ENCODE data around the gene NCOA6. TPM values are rescaled to one million over a fixed set of nuclear protein-coding genes. Genes with fewer than 3 reads are reported as not detected.
A peak's percentile ranks its signal among the peaks of the same experiment; 100 is the strongest.

Gene NCOA6
- total and polyA plus RNA-seq, 2 donors (not counting 1 experiment from before 2014, with no cell fraction given), result 16.0 to 31.9 TPM

GRCh38 chr20:34711813-34712430, 113.5 kb downstream of the NCOA6 start:
- Histone ChIP-seq H3K4me3 (ENCODE audit: control extremely low read depth in 1 of 5, extremely low read depth in 1 of 5, insufficient read depth in 1 of 5, low read depth in 2 of 5, low read length in 4 of 5) (no peak overlapping the region), H4K20me1 (ENCODE audit: control insufficient read depth, insufficient read depth, low read length, poor library complexity, severe bottlenecking) (peaks cover 7% of the 10 kb centered on the region), H3K4me2 (replicated peaks; ENCODE audit: low read depth, low read length, poor library complexity, severe bottlenecking) (no peak overlapping the region), H3K27ac (ENCODE audit: low read length in 2 of 2) (no peak overlapping the region), H3K9ac (ENCODE audit: low read length) (no peak overlapping the region), H3K4me1 (ENCODE audit: control insufficient read depth in 2 of 2, insufficient read depth in 2 of 2, low read length in 2 of 2) (peaks cover 10 to 14% of the 10 kb centered on the region in 2 donors), H3K9me3 (ENCODE audit: control extremely low read depth in 1 of 3, control insufficient read depth in 2 of 3, insufficient read depth in 1 of 3, low read length in 2 of 3) (no peaks in the 10 kb centered on the region), H2AFZ (ENCODE audit: insufficient read depth, low read depth, low read length, poor library complexity, severe bottlenecking) (no peak overlapping the region), H3K36me3 (replicated peaks in 1 of 2; ENCODE audit: control extremely low read depth in 1 of 2, control insufficient read depth in 1 of 2, extremely low read depth in 1 of 2, insufficient read depth in 2 of 2, low read length in 1 of 2) (peaks cover 0 to 9% of the 10 kb centered on the region in 2 experiments), H3K79me2 (ENCODE audit: control insufficient read depth, insufficient read depth, low read length) (no peaks in the 10 kb centered on the region), H3K27me3 (replicated peaks in 1 of 4; ENCODE audit: control extremely low read depth in 1 of 4, control insufficient read depth in 3 of 4, insufficient read depth in 4 of 4, low read length in 3 of 4) (no peaks in the 10 kb centered on the region)
- H3K4me1 Mint-ChIP-seq, result peaks cover 17% of the 10 kb centered on the region
- POLR2A ChIA-PET, result no interaction called here
- CTCF ChIA-PET, result interaction anchor here (0.5 to 1.1 kb wide), 2 partner anchors 8 to 343 kb away, joined by 3 to 5 read pairs; no protein-coding TSS in a partner anchor
- DNase-seq (peak; percentile 22), ATAC-seq (ENCODE audit: low read depth) (no peak)
- 94% methylated on average over 2 of the region's 3 CpGs for WGBS (ENCODE audit: insufficient coverage)
- H3K9me3 Mint-ChIP-seq (ENCODE audit: insufficient read depth), result no peaks in the 10 kb centered on the region
- no peak for TF ChIP-seq EZH2 (IDR thresholded peaks at IDR 0.05; ENCODE audit: borderline replicate concordance, insufficient read depth, low read depth, low read length, poor library complexity, severe bottlenecking)
- TF ChIP-seq, protein P1, sequence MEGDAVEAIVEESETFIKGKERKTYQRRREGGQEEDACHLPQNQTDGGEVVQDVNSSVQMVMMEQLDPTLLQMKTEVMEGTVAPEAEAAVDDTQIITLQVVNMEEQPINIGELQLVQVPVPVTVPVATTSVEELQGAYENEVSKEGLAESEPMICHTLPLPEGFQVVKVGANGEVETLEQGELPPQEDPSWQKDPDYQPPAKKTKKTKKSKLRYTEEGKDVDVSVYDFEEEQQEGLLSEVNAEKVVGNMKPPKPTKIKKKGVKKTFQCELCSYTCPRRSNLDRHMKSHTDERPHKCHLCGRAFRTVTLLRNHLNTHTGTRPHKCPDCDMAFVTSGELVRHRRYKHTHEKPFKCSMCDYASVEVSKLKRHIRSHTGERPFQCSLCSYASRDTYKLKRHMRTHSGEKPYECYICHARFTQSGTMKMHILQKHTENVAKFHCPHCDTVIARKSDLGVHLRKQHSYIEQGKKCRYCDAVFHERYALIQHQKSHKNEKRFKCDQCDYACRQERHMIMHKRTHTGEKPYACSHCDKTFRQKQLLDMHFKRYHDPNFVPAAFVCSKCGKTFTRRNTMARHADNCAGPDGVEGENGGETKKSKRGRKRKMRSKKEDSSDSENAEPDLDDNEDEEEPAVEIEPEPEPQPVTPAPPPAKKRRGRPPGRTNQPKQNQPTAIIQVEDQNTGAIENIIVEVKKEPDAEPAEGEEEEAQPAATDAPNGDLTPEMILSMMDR (IDR thresholded peaks at IDR 0.05), result no peak
- intact Hi-C loops (cut with micrococcal nuclease), result no loop called here
- H3K4me3 Mint-ChIP-seq, result no peak overlapping the region
- H3K27me3 Mint-ChIP-seq, result no peaks in the 10 kb centered on the region
- H3K27ac Mint-ChIP-seq, result no peak overlapping the region

GRCh38 chr20:34710861-34711574, 114.4 kb downstream of the NCOA6 start:
- no peaks in the 10 kb centered on the region for H3K9me3 Mint-ChIP-seq (ENCODE audit: insufficient read depth)
- H3K27ac Mint-ChIP-seq, result peak overlapping the region; percentile 10
- Histone ChIP-seq H3K4me3 (ENCODE audit: control extremely low read depth in 1 of 5, extremely low read depth in 1 of 5, insufficient read depth in 1 of 5, low read depth in 2 of 5, low read length in 4 of 5) (no peak overlapping the region), H3K4me2 (replicated peaks; ENCODE audit: low read depth, low read length, poor library complexity, severe bottlenecking) (no peak overlapping the region), H3K27me3 (replicated peaks in 1 of 4; ENCODE audit: control extremely low read depth in 1 of 4, control insufficient read depth in 3 of 4, insufficient read depth in 4 of 4, low read length in 3 of 4) (no peaks in the 10 kb centered on the region), H3K9ac (ENCODE audit: low read length) (no peak overlapping the region), H3K9me3 (ENCODE audit: control extremely low read depth in 1 of 3, control insufficient read depth in 2 of 3, insufficient read depth in 1 of 3, low read length in 2 of 3) (no peaks in the 10 kb centered on the region), H3K79me2 (ENCODE audit: control insufficient read depth, insufficient read depth, low read length) (no peaks in the 10 kb centered on the region), H3K4me1 (ENCODE audit: control insufficient read depth in 2 of 2, insufficient read depth in 2 of 2, low read length in 2 of 2) (peaks cover 10 to 14% of the 10 kb centered on the region in 2 donors), H3K27ac (ENCODE audit: low read length in 2 of 2) (no peak overlapping the region), H4K20me1 (ENCODE audit: control insufficient read depth, insufficient read depth, low read length, poor library complexity, severe bottlenecking) (peaks cover 7% of the 10 kb centered on the region), H2AFZ (ENCODE audit: insufficient read depth, low read depth, low read length, poor library complexity, severe bottlenecking) (no peak overlapping the region), H3K36me3 (replicated peaks in 1 of 2; ENCODE audit: control extremely low read depth in 1 of 2, control insufficient read depth in 1 of 2, extremely low read depth in 1 of 2, insufficient read depth in 2 of 2, low read length in 1 of 2) (peaks cover 0 to 9% of the 10 kb centered on the region in 2 experiments)
- TF ChIP-seq, protein P1 (IDR thresholded peaks at IDR 0.05), result no peak
- no peak for TF ChIP-seq EZH2 (IDR thresholded peaks at IDR 0.05; ENCODE audit: borderline replicate concordance, insufficient read depth, low read depth, low read length, poor library complexity, severe bottlenecking)
- ATAC-seq (ENCODE audit: low read depth) (no peak), DNase-seq (peak; percentile 39)
- peak overlapping the region; percentile 82 for H3K4me3 Mint-ChIP-seq
- peaks cover 17% of the 10 kb centered on the region for H3K4me1 Mint-ChIP-seq
- intact Hi-C loops (cut with micrococcal nuclease), result no loop called here
- 94% methylated on average over 8 of the region's 9 CpGs for WGBS (ENCODE audit: insufficient coverage)
- no peaks in the 10 kb centered on the region for H3K27me3 Mint-ChIP-seq
- ChIA-PET CTCF (interaction anchor here (1.1 to 3.3 kb wide), 5 partner anchors 8 to 408 kb away, joined by 3 to 21 read pairs (median 5); partner anchors contain the start of genes AHCY and PIGU), POLR2A (no interaction called here)

Measured in B cell (primary cell).